ENCODE measurements around the gene DEFB126. TPM values are rescaled to one million over a fixed set of nuclear protein-coding genes. Genes with fewer than 3 reads are reported as not detected.

DEFB126 gene
- not detected in 2 replicates for total RNA-seq

GRCh38 chr20:142290-142689 is at the start of gene DEFB126:
TSS of gene DEFB126 (plus strand) at chr20:142590. CDS start at chr20:142629, 39 bp downstream.

GRCh38 chr20:157154-157553 is 14.8 kb downstream of the DEFB126 start, which contains the start of gene DEFB127:
TSS of gene DEFB127 (plus strand) at chr20:157454. CDS start at chr20:157545, 91 bp downstream.

GRCh38 chr20:189611-190010 is 47.2 kb downstream of the DEFB126 start, which contains the start of gene DEFB128:
TSS of gene DEFB128 (minus strand) at chr20:189711. CDS start at chr20:189623, 88 bp downstream.

Other genes starting within 250 kb of the DEFB126 start
- not detected in 2 replicates for gene DEFB125, start 54.9 kb upstream of the DEFB126 start, total RNA-seq
- gene DEFB127, start 14.9 kb downstream of the DEFB126 start, total RNA-seq: not detected in 2 replicates
- not detected in 2 replicates for gene DEFB128, start 47.1 kb downstream of the DEFB126 start, total RNA-seq
- not detected in 2 replicates for gene DEFB129, start 84.7 kb downstream of the DEFB126 start, total RNA-seq
- not detected in 2 replicates for gene DEFB132, start 115.1 kb downstream of the DEFB126 start, total RNA-seq
- 1.3 and 3.3 TPM in 2 replicates for gene C20orf96, start 148.2 kb downstream of the DEFB126 start, total RNA-seq
- 18.2 and 19.3 TPM in 2 replicates for gene ZCCHC3, start 155.0 kb downstream of the DEFB126 start, total RNA-seq
- gene SOX12, start 183.0 kb downstream of the DEFB126 start, total RNA-seq: 9.9 TPM in 2 replicates
- 32.0 and 35.9 TPM in 2 replicates for gene NRSN2, start 204.5 kb downstream of the DEFB126 start, total RNA-seq
- 72.6 and 78.5 TPM in 2 replicates for gene TRIB3, start 238.2 kb downstream of the DEFB126 start, total RNA-seq

Data from mammary microvascular endothelial cell (primary cell).